OCI-LY3 (cell line): Measurements from ENCODE around the gene SLC35F3.

Experiments
- CTCF ChIP-seq: fragments of 200-600, 300-600 bp; sonication (generic); IDR thresholded peaks from 2 replicates; pipeline ENCODE4 v1.5.1; 2014; ENCODE audit warnings: antibody characterized with exemption, low read length, low read depth
- EZH2phosphoT487 ChIP-seq: fragments of 200-600 bp; shearing (Covaris generic); IDR thresholded peaks from 2 replicates; pipeline ENCODE4 v1.6.1; 2018; ENCODE audit warnings: antibody characterized with exemption, mixed run types, low read depth

GRCh38 chr1:234102583-234102982, 198.1 kb downstream of the SLC35F3 start:
- TF ChIP-seq CTCF (no peak), EZH2phosphoT487 (no peak)
